GM19395 (cell line): ENCODE data around the gene MGRN1.

Experiments used
- ATAC-seq: cut with Tn5 transposase; IDR thresholded peaks from one replicate; pipeline ENCODE4 v1.9.1; 2021; ENCODE audit warnings: mild to moderate bottlenecking, moderate library complexity; ENCODE audit not compliant: unreplicated experiment

Gene MGRN1

DNA sequence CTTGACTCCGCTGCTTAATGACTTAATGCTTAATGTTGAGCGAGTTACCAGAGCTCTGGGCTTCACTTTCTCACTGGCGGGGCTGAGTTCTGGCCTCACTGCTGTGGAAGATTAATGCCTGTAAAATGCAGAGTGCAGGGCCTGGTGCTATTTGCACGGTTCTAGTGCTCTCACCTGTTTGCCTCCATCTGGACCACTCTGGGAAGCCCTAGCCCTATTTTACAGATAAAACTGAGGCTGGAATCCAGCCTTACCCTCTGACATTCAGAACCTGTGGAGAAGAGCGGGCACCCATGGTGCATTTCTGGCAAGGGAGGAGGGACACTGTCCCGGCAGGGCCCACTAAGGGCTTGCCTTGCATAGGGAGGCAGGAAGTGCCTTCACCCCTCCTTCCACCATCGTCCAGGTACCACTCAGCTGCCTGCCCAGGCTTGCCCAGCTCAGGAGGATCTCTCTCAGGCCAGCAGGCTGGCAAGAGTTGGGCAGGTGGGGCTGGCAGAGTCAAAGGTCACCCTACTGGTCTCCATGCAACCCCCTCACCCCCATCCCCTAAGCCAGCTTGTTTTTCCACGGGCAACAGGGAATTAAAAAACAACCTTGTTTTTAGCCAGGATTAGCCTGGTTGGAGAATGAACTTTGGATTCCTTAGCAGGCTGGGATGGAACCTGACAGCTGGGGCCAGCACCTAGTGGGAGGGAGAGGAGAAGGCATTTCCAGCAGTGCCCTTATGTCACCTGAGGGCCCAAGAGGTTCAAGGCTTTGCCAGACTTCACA lies 5.8 kb upstream of the MGRN1 start:
- ATAC-seq: no peak

- no peak for ATAC-seq
Measured at GRCh38 chr16:4623593-4623992, 1.0 kb upstream of the MGRN1 start.

GRCh38 chr16:4624827-4625559 lies 367 bp downstream of the MGRN1 start:
- ATAC-seq: peak; percentile 66

GRCh38 chr16:4625560-4626159 lies 1.0 kb downstream of the MGRN1 start:
- ATAC-seq: no peak

DNA sequence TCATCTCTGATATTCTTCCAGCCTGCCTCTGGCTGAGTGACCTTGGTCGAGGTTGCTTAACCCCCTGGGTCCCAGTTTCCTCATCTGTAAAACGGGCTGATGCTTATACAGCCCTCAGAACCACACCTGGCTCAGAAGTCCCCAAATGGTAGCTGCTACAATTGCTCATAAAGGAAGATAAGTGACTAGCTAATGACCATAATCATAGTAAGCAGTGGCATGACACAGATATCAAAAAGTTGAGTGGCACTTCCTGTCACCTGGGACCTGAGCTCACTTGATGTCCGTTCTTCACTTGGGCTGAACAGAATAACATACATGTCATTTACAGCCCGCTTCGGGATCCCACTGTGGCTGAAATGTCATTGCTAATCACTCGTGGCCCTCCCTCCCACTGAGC lies 1.8 kb downstream of the MGRN1 start:
- ATAC-seq: no peak

DNA sequence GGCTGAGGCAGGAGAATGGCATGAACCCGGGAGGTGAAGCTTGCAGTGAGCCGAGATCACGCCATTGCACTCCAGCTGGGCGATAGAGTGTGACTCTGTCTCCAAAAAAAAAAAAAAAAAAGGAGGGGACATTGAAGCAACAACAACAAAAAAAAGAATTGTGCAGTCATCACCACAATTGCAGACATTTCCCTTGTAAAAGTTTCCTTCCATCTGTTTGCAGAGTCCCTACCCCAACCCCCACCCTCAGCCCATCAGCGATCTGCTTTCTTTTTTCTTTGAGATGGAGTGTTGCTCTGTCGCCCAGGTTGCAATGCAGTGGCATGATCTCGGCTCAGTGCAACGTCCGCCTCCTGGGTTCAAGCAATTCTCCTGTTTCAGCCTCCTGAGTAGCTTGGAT lies 3.7 kb downstream of the MGRN1 start:
- no peak for ATAC-seq

DNA sequence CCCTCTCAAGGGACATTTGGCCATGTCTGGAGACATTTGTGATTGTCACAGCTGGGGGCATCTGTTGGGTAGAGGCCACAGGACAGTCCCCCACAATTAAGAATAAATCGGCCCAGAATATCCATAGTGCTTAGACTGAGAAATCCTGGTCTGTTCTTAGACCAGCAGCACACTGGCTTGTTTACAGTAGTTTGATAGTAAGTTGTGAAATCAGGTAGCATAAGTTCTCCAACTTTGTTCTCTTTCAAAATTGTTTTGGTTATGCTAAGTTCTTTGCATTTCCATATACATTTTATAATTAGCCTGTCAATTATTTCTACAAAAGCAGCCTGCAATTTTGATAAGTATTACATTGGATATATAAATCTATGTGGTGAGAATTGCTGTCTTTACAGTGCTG lies 6.8 kb downstream of the MGRN1 start:
- no peak for ATAC-seq

DNA sequence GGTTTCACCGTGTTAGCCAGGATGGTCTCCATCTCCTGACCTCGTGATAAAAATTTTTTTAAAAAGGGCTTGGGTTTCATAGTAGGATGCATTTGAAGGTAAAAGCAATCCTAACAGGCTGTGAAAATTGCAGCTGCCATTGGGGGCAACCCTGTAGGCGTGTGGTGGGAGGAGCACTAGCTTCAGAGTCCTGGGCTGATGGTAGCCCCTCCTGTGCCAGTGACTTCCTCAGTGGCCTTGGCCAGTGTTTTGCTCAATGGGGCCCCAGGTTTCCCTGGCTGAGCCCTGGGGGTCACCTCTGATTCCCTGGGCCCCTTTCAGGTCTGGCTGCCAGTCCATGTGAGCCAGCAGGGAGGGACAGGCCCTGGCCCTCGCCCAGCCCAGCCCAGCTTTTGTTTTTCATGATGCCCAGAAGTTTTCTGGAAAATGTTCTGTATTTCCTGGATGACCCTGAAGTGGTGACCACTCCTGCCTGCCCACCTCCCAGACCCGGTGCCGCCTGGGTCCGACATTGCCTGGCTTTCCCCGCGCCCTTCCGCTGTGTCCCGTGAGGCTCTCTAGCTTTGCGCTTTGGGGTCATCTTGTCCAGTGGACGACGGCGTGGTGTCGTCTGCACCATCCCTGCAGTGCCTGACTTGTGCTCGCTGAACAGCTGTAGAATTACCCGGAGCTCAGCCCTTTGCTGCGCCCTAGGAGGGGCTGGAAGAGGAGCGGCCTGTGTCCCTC lies 9.4 kb downstream of the MGRN1 start:
- ATAC-seq: no peak

DNA sequence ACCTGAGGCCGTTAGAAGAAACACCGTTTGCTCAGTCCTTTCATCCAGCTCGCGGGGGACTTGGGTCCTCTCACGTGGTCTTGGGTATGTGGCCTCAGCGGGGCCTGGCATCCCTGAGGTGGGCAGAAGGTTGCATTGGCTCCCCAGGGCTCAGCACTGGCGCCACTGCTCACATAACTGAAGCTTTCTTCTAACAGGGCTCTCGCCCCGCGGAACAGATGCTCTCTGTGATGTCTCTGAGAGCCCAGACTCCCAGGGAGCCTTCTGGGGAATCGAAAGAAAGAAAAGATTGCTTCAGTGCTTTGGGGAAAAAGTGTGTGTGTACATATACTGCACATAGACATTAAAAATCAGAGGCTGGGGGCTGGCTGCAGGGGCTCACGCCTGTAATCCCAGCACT lies 10.1 kb downstream of the MGRN1 start:
- no peak for ATAC-seq

DNA sequence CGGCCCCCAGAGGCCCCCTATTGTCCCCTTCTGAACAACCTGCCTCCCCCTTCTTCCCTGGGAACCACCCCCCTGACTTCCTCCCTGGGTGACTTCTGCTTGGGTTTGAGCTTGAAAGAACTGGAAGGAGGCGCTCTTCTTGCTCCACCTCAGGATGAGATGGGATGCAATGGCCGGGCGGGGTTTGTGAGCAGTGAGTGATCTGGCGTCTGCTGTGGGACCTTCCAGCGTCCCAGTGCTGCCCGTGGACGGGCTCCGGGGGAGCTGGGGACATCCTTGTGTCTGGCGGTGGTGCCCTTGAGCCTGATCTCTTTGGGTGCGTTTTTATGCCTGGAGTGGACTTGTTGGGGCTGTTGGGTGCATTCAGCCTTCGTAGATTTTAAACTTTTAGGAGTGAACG lies 11.6 kb downstream of the MGRN1 start:
- ATAC-seq: no peak

GRCh38 chr16:4637501-4638166 lies 13.0 kb downstream of the MGRN1 start:
- no peak for ATAC-seq

- ATAC-seq: no peak
Measured at GRCh38 chr16:4639899-4640509, 15.4 kb downstream of the MGRN1 start.

GRCh38 chr16:4640572-4641305 lies 16.1 kb downstream of the MGRN1 start:
- ATAC-seq: no peak

DNA sequence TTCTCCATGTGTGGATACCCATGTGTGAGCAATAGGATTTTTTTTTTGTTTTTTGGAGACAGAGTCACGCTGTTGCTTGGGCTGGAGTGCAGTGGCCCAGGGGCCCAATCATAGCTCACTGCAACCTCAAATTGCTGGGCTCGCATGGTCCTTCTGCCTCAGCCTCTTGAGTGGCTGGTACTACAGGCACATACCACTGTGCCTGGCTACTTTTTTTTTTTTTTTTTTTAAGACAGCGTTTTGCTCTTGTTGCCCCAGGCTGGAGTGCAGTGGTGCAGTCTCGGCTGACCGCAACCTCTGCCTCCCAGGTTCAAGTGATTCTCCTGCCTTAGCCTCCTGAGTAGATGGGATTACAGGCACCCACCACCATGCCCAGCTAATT lies 16.7 kb downstream of the MGRN1 start:
- ATAC-seq: no peak

DNA sequence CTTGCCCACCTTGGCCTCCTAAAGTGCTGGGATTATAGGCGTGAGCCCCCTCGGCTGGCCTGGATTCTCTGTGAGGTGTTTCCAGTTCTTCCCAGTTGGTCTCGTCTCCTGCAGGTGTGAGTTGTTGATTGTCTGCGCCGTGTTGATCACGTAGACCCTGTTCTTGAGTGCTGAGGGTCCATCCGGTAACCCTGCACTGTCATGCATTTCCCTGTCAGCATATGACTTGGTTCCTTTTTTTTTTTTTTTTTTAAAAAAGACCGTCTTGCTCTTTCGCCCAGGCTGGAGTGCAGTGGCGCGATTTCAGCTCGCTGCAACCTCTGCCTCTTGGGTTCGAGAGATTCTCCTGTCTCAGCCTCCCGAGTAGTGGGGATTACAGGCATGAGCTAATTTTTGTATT lies 17.3 kb downstream of the MGRN1 start:
- ATAC-seq: no peak

- ATAC-seq: no peak
Measured at GRCh38 chr16:4646773-4647643, 22.4 kb downstream of the MGRN1 start.

- ATAC-seq: no peak
Measured at GRCh38 chr16:4647644-4647980, 23.0 kb downstream of the MGRN1 start.

- ATAC-seq: no peak
Measured at GRCh38 chr16:4648917-4649316, 24.3 kb downstream of the MGRN1 start.
